Esophagus muscularis mucosa (tissue), 3 donors: Measurements from ENCODE around the gene BRD3.

Experiments
- POLR2A ChIP-seq: fragments of 450-650 bp; IDR thresholded peaks from one replicate; pipeline ENCODE4 v1.6.1; 2017; ENCODE audit warnings: antibody characterized with exemption, moderate library complexity, mild to moderate bottlenecking, low read depth
- POLR2AphosphoS5 ChIP-seq, 2 donors: sonication (generic); formaldehyde crosslinking; IDR thresholded peaks; one replicate each; pipeline ENCODE4 v1.6.1; 2017; ENCODE audit warnings: antibody characterized with exemption in 2 of 2
- TF ChIP-seq, protein P1 (sequence below), 3 experiments: fragments of 200-600 bp in 2 of 3; fragments of 450-650 bp in 1 of 3; sonication (generic) in 2 of 3; IDR thresholded peaks; one replicate each; pipeline ENCODE4 v1.5.1; 2017 to 2019; ENCODE audit warnings: antibody characterized with exemption in 3 of 3, mild to moderate bottlenecking in 2 of 3, moderate library complexity in 1 of 3

- TF ChIP-seq, protein P1, sequence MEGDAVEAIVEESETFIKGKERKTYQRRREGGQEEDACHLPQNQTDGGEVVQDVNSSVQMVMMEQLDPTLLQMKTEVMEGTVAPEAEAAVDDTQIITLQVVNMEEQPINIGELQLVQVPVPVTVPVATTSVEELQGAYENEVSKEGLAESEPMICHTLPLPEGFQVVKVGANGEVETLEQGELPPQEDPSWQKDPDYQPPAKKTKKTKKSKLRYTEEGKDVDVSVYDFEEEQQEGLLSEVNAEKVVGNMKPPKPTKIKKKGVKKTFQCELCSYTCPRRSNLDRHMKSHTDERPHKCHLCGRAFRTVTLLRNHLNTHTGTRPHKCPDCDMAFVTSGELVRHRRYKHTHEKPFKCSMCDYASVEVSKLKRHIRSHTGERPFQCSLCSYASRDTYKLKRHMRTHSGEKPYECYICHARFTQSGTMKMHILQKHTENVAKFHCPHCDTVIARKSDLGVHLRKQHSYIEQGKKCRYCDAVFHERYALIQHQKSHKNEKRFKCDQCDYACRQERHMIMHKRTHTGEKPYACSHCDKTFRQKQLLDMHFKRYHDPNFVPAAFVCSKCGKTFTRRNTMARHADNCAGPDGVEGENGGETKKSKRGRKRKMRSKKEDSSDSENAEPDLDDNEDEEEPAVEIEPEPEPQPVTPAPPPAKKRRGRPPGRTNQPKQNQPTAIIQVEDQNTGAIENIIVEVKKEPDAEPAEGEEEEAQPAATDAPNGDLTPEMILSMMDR (IDR thresholded peaks at IDR 0.05) = no peak
- TF ChIP-seq POLR2A = no peak
- TF ChIP-seq POLR2AphosphoS5 (IDR thresholded peaks at IDR 0.05) = no peak
These were observed 40.3 kb downstream of the BRD3 start for GRCh38 chr9:134027561-134027960.
